Fibroblast of villous mesenchyme (primary cell): ENCODE data around the gene LMBR1. TPM values are rescaled to one million over a fixed set of nuclear protein-coding genes. Genes with fewer than 3 reads are reported as not detected.

Source experiments
- DNase-seq: peaks from one replicate; pipeline ENCODE4 v3.0.0-alpha.2; 2010; ENCODE audit warnings: low read depth
- H3K4me3 ChIP-seq: 2 replicates; pipeline ENCODE4 v1.5.1; 2011; ENCODE audit warnings: low read depth, mild to moderate bottlenecking, low read length
- total RNA-seq: library from RNA; depleted of rRNA; stranded (reverse); fragments of >200 nt; gene quantifications from 2 replicates; pipeline ENCODE4 v1.2.3, GENCODE V29; 2012
- TF ChIP-seq, protein P1 (sequence below): IDR thresholded peaks from 2 replicates; pipeline ENCODE4 v1.5.1; 2012; ENCODE audit warnings: low read depth, mild to moderate bottlenecking, low read length; ENCODE audit not compliant: insufficient read depth

The LMBR1 gene
- total RNA-seq, 1 donor, result 43.6 TPM

DNA sequence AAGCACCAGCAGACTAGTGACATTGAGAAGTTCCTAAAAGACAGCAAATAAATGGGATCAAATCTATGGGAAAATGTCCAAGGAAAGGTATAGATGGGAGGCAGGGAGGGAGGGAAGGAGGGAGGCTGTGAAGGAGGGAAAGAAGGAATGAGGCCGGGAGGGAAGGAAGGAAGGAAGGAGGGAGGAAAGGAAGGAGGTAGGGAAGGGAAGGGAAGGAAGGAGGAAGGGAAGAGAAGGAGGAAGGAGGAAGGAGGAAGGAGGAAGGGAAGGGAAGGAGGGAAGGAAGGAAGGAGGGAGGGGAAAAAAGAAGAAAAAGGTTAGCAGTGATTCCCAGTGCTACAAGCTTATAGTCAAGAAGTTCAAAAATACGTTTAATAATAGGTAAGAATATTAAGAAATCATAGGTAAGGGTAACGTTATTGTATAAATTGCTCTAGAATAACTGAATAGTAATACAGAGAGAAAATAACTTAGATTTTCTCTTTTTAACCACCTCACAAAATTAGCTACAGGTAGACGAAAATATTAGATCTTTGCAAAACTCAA lies 106.9 kb downstream of the LMBR1 start:
- no peak overlapping the region for H3K4me3 ChIP-seq

DNA sequence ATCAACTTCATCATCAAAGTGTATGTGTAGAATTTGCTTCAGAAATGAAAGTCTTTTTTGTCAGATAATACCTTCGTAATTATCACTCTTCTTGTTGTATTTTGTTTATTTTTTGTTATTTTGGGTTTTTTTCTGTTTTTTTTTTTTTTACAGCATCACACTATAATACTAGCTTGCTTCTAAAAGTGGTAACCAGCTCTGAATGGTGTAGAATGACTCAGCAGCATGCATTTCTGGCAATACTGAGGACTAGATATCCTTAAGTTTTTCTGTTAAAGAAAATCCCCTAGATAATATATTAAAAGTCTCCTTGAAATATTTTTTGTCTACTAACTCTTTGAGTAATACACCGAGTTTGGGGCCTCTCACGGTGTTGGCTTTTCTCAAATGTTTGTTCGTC lies 109.1 kb downstream of the LMBR1 start:
- no peak overlapping the region for H3K4me3 ChIP-seq
- DNase-seq, result no peak
- TF ChIP-seq, protein P1, sequence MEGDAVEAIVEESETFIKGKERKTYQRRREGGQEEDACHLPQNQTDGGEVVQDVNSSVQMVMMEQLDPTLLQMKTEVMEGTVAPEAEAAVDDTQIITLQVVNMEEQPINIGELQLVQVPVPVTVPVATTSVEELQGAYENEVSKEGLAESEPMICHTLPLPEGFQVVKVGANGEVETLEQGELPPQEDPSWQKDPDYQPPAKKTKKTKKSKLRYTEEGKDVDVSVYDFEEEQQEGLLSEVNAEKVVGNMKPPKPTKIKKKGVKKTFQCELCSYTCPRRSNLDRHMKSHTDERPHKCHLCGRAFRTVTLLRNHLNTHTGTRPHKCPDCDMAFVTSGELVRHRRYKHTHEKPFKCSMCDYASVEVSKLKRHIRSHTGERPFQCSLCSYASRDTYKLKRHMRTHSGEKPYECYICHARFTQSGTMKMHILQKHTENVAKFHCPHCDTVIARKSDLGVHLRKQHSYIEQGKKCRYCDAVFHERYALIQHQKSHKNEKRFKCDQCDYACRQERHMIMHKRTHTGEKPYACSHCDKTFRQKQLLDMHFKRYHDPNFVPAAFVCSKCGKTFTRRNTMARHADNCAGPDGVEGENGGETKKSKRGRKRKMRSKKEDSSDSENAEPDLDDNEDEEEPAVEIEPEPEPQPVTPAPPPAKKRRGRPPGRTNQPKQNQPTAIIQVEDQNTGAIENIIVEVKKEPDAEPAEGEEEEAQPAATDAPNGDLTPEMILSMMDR, result no peak

More for the DNA sequence above, 106.9 kb downstream of the LMBR1 start:
- TF ChIP-seq, protein P1, result no peak
- no peak for DNase-seq

DNA sequence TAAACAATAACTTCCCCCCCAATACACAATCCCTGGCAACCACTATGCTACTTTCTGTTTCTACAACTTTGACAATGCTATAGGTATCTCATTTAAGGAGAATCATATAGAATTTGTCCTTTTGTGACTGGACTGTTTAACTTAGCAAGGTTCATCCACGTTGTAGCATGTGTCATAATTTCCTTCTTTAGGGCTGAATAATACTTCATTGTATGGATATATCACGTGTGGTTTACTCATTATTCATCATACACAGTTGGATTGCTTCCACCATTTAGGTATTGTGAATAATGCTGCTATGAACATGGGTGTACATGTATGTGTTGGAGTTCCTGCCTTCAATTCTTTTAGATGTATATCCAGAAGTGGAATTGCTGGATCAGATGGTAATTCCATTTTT lies 111.0 kb downstream of the LMBR1 start:
- no peak overlapping the region for H3K4me3 ChIP-seq
- TF ChIP-seq, protein P1, result no peak
- DNase-seq, result no peak

DNA sequence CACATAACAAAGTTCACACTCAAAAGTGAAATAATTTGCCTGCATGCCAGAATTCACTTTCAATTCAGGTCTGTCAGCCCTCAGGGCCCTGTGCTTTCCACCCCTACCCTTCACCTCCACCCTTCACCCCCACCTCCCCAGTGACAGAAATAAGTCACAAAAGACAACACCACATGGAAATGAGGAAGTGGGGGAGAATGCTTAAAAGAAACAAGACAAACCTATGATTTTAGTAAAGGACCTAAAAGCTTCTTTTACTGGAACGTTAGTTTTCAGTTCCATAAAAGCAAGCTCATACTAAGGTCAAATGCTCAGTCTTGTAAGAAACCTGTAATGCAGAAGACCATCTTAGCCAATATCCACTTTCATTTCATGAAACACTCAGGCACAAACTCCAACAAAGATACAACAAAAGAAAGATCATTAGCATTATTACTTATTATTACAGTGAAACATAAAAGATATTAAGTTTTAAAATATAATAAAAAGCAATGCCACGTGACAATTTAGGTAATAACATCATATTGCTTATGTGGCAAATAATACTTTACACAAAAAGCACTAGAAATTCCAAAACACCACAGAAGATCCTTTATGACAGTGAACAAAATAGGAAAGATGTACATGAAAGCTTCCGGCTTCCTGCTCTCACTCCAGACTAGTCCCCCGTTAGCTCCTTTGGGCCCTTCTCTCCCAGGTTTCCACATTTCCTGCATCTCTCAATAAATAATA lies 112.1 kb downstream of the LMBR1 start:
- DNase-seq, result no peak
- no peak overlapping the region for H3K4me3 ChIP-seq
- TF ChIP-seq, protein P1, result no peak

DNA sequence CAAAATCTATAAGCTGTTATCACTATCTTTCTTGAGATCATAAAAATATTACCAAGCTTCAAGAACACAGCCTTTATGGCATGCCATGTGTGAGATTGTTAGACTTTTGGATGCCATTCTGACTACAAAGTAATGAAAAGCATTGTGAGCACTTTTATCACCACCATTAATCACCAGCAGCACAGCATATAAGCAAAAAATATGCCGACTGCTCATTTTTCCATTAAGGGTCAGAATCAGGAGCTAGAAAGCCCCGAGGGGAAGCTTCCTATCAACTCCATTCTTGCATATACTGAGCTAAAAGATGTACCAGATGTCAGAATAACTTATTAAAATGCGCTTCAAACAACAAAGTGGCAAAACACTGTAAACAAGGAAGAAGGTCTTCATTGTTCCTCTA lies 114.3 kb downstream of the LMBR1 start:
- DNase-seq, result peak; percentile 5

DNA sequence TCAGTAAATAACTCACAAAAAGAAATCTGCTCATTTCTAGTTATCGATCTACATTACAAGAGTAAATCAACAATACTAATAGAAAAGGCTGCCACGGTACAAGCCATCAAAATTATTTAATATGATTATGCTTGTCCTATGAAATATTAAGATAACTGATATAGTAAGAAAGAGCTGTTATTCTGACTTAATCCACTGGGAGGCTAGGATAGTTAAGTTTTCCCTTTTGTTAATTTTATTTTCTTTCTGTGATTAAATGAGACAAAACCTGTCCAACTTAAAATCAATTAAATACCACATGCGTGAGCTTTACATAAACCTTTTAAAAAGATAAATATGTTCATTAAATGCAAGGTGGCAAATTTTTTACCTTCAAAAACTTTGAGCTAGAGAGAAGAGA lies 114.8 kb downstream of the LMBR1 start:
- DNase-seq, result no peak
- TF ChIP-seq, protein P1, result peak; percentile 6
- no peak overlapping the region for H3K4me3 ChIP-seq

More for the DNA sequence above, 114.3 kb downstream of the LMBR1 start:
- TF ChIP-seq, protein P1, result no peak
- H3K4me3 ChIP-seq, result no peak overlapping the region
